ENCODE data around the gene HMG20B. TPM values are rescaled to one million over a fixed set of nuclear protein-coding genes. Genes with fewer than 3 reads are reported as not detected.

Gene HMG20B
- total and polyA plus RNA-seq, 2 of the 8 experiments (the other 6 are each of a cell fraction or from before 2014, with no cell fraction given), result 42.9 to 74.2 TPM

- Histone ChIP-seq H3K27ac (ENCODE audit: low read depth, low read length) (no peak overlapping the region), H2BK15ac (ENCODE audit: low read length) (no peak overlapping the region), H3K9me3 (ENCODE audit: insufficient read depth in 2 of 2, low read depth in 1 of 2, low read length in 1 of 2) (no peaks in the 10 kb centered on the region), H4K91ac (replicated peaks; ENCODE audit: insufficient read length, low read length) (no peak overlapping the region), H4K20me1 (replicated peaks in 1 of 2; ENCODE audit: control insufficient read depth in 1 of 2, insufficient read depth in 2 of 2, low read length in 2 of 2) (peaks cover 0 to 10% of the 10 kb centered on the region in 2 experiments), H2BK20ac (ENCODE audit: low read length) (no peak overlapping the region), H3K4me2 (ENCODE audit: insufficient read depth in 1 of 2, low read depth in 2 of 2, low read length in 2 of 2) (no peak overlapping the region), H4K8ac (ENCODE audit: extremely low read depth, insufficient read depth, low read length) (peak overlapping the region; percentile 14; the same call in 1 of the 2 replicates), H2BK12ac (ENCODE audit: low read depth, low read length) (no peak overlapping the region), H3K23me2 (ENCODE audit: low read depth, low read length) (no peaks in the 10 kb centered on the region), H3K14ac (ENCODE audit: insufficient read length) (no peak overlapping the region), H3K56ac (replicated peaks; ENCODE audit: insufficient read length, low read depth, low read length) (no peak overlapping the region), H3K9ac (replicated peaks in 1 of 4; ENCODE audit: extremely low read depth in 1 of 4, low read depth in 3 of 4, low read length in 3 of 4) (no peak overlapping the region), H4K5ac (ENCODE audit: insufficient read length, low read depth, low read length) (no peak overlapping the region), H3K4me1 (replicated peaks in 1 of 4; ENCODE audit: control insufficient read depth in 3 of 4, insufficient read depth in 4 of 4, low read length in 3 of 4) (peaks cover 0 to 3% (median under 1%) of the 10 kb centered on the region in 4 experiments; a peak in 3 of 7 replicates), H3K79me2 (ENCODE audit: control insufficient read depth in 1 of 2, insufficient read depth in 2 of 2, low read length in 2 of 2) (no peaks in the 10 kb centered on the region; a peak in 1 of 4 replicates), H2AK5ac (ENCODE audit: low read depth, low read length) (no peak overlapping the region), H3K79me1 (ENCODE audit: low read depth, low read length) (peaks cover 1% of the 10 kb centered on the region), H3K36me3 (ENCODE audit: control insufficient read depth in 2 of 4, insufficient read depth in 4 of 4, low read length in 3 of 4) (peaks cover 2 to 5% (median 3%) of the 10 kb centered on the region in 4 experiments; a peak in 4 of 8 replicates), H3K23ac (ENCODE audit: insufficient read length) (no peak overlapping the region), H3K18ac (ENCODE audit: extremely low read depth, low read length) (no peak overlapping the region), H2BK5ac (ENCODE audit: low read depth, low read length) (no peak overlapping the region), H3K4ac (replicated peaks; ENCODE audit: insufficient read length, low read depth, low read length) (no peak overlapping the region), H2BK120ac (replicated peaks; ENCODE audit: low read depth, low read length) (no peak overlapping the region), H3K4me3 (ENCODE audit: extremely low read depth in 1 of 4, insufficient read depth in 2 of 4, low read depth in 3 of 4, low read length in 4 of 4) (no peak overlapping the region), H3K27me3 (replicated peaks in 1 of 4; ENCODE audit: control insufficient read depth in 3 of 4, extremely low read depth in 1 of 4, insufficient read depth in 3 of 4, low read length in 3 of 4) (no peaks in the 10 kb centered on the region), H2AFZ (ENCODE audit: low read length) (no peak overlapping the region)
- ChIA-PET POLR2A (ENCODE audit: partially characterized antibody) (interaction anchor here (0.6 to 1.4 kb wide), 5 partner anchors 11 to 39 kb away, joined by 3 to 6 read pairs (median 3); no protein-coding TSS in a partner anchor), CTCF (ENCODE audit: partially characterized antibody) (interaction anchor here (0.7 to 7.3 kb wide), 12 partner anchors 10 to 101 kb away, joined by 3 to 38 read pairs (median 4); partner anchors contain the start of genes GIPC3 and TBXA2R)
- FAIRE-seq (no peak), DNase-seq (ENCODE audit: low read depth in 1 of 2, low spot score in 2 of 2) (no peak)
- 95% methylated on average over 25 of the region's 31 CpGs; no CpG with 5 or more reads in 1 of the 2 experiments for WGBS, 2 experiments (ENCODE audit: extremely low coverage in 1 of 2, insufficient coverage in 1 of 2, insufficient read length in 1 of 2, insufficient replicate concordance in 2 of 2, low coverage in 1 of 2, low lambda C conversion rate in 2 of 2, missing lambda C conversion rate in 1 of 2)
- TF ChIP-seq EP300 (IDR thresholded peaks at IDR 0.05; ENCODE audit: borderline replicate concordance in 1 of 2, low read depth in 2 of 2, low read length in 2 of 2), result no peak
Measured at GRCh38 chr19:3618811-3619630, 46.3 kb downstream of the HMG20B start.
